Measurements from ENCODE around the gene UNC93B1. TPM values are rescaled to one million over a fixed set of nuclear protein-coding genes. Genes with fewer than 3 reads are reported as not detected.

The UNC93B1 gene
- total RNA-seq, 1 donor from 2014 or later, result 74.7 TPM

GRCh38 chr11:68027667-68028066 lies 23.8 kb upstream of the UNC93B1 start:
- TF ChIP-seq CTCF (IDR thresholded peaks at IDR 0.05), result no peak
- peaks cover 9 to 17% of the 10 kb centered on the region in 2 donors for H3K4me1 ChIP-seq
- H3K27me3 ChIP-seq, result no peaks in the 10 kb centered on the region
- intact Hi-C loops (cut with DNase I), result no loop called here
- H3K36me3 ChIP-seq, result peaks cover 7 to 13% of the 10 kb centered on the region in 2 donors
- H3K27ac ChIP-seq, result no peak overlapping the region
- no peak for DNase-seq (ENCODE audit: low spot score in 2 of 2)
- H3K4me3 ChIP-seq, result no peak overlapping the region
- H3K9me3 ChIP-seq, result no peaks in the 10 kb centered on the region

- Histone ChIP-seq H3K4me1 (peaks cover 2 to 10% of the 10 kb centered on the region in 2 donors), H3K4me3 (no peak overlapping the region), H3K36me3 (peaks cover 5 to 13% of the 10 kb centered on the region in 2 donors), H3K27me3 (no peaks in the 10 kb centered on the region), H3K27ac (no peak overlapping the region), H3K9me3 (no peaks in the 10 kb centered on the region)
- intact Hi-C loops (cut with DNase I), result no loop called here
- TF ChIP-seq CTCF (IDR thresholded peaks at IDR 0.05), result no peak
- DNase-seq (ENCODE audit: low spot score in 2 of 2), result no peak
These were observed 22.7 kb upstream of the UNC93B1 start for GRCh38 chr11:68026391-68027105.

- no peak for DNase-seq (ENCODE audit: low spot score in 2 of 2)
These were observed 21.1 kb upstream of the UNC93B1 start for GRCh38 chr11:68025047-68025446.

GRCh38 chr11:68024508-68024907 lies 20.6 kb upstream of the UNC93B1 start:
- H3K9me3 ChIP-seq, result no peaks in the 10 kb centered on the region
- H3K4me3 ChIP-seq, result no peak overlapping the region
- H3K27ac ChIP-seq, result no peak overlapping the region
- H3K4me1 ChIP-seq, result peaks cover 0 to 2% of the 10 kb centered on the region in 2 donors
- intact Hi-C loops (cut with DNase I), result no loop called here
- no peaks in the 10 kb centered on the region for H3K27me3 ChIP-seq
- no peak for DNase-seq (ENCODE audit: low spot score in 2 of 2)
- H3K36me3 ChIP-seq, result peaks cover 5 to 13% of the 10 kb centered on the region in 2 donors
- no peak for TF ChIP-seq CTCF (IDR thresholded peaks at IDR 0.05)

More at GRCh38 chr11:68025047-68025446, 21.1 kb upstream of the UNC93B1 start:
- Histone ChIP-seq H3K4me3 (no peak overlapping the region), H3K27ac (no peak overlapping the region), H3K36me3 (peaks cover 5 to 13% of the 10 kb centered on the region in 2 donors), H3K27me3 (no peaks in the 10 kb centered on the region), H3K4me1 (peaks cover 0 to 5% of the 10 kb centered on the region in 2 donors), H3K9me3 (no peaks in the 10 kb centered on the region)
- intact Hi-C loops (cut with DNase I), result no loop called here
- no peak for TF ChIP-seq CTCF (IDR thresholded peaks at IDR 0.05)

GRCh38 chr11:68022531-68022930 lies 18.6 kb upstream of the UNC93B1 start:
- intact Hi-C loops (cut with DNase I), result no loop called here
- H3K27me3 ChIP-seq, result no peaks in the 10 kb centered on the region

More at GRCh38 chr11:68022531-68022930, 18.6 kb upstream of the UNC93B1 start:
- no peaks in the 10 kb centered on the region for H3K9me3 ChIP-seq
- peaks cover 5 to 13% of the 10 kb centered on the region in 2 donors for H3K36me3 ChIP-seq
- DNase-seq (ENCODE audit: low spot score in 2 of 2), result no peak
- no peak overlapping the region for H3K4me3 ChIP-seq
- no peak overlapping the region for H3K27ac ChIP-seq
- no peak for TF ChIP-seq CTCF (IDR thresholded peaks at IDR 0.05)
- H3K4me1 ChIP-seq, result no peaks in the 10 kb centered on the region
